Omental fat pad (tissue), 4 donors: Measurements from ENCODE around the gene AURKAIP1. TPM values are rescaled to one million over a fixed set of nuclear protein-coding genes. Genes with fewer than 3 reads are reported as not detected.
A peak's percentile ranks its signal among the peaks of the same experiment; 100 is the strongest.

ENCODE experiments used
- ATAC-seq: fragments of 150-250 bp; one replicate; pipeline ENCODE4 v1.9.1; 2016; ENCODE audit warnings: mild to moderate bottlenecking, moderate library complexity; ENCODE audit not compliant: low FRiP score
- DNase-seq: peaks from one replicate; pipeline ENCODE4 v3.0.0-alpha.2; 2019; ENCODE audit warnings: low spot score
- CTCF ChIP-seq, 3 donors: fragments of 450-650 bp; IDR thresholded peaks; one replicate each; pipeline ENCODE4 v1.5.1; 2016 to 2017; ENCODE audit warnings: antibody characterized with exemption in 3 of 3, mild to moderate bottlenecking in 3 of 3, moderate library complexity in 2 of 3
- total RNA-seq, 4 donors: library from RNA; depleted of rRNA; stranded (reverse); fragments of >200 nt; gene quantifications; one replicate each; pipeline ENCODE4 v1.1.0, GENCODE V29; 2016

The AURKAIP1 gene
- total RNA-seq, 4 donors from 2014 or later, result 96.3 to 115 (median 105) TPM

- no peak for DNase-seq
- TF ChIP-seq CTCF (IDR thresholded peaks at IDR 0.05), result no peak
- no peak for ATAC-seq
Observed at GRCh38 chr1:1351511-1352427, 23.2 kb downstream of the AURKAIP1 start.

- DNase-seq, result peak; percentile 50
- ATAC-seq, result peak; percentile 68
- TF ChIP-seq CTCF (IDR thresholded peaks at IDR 0.05), result no peak
Observed at GRCh38 chr1:1349256-1350012, 25.6 kb downstream of the AURKAIP1 start, which contains the start of gene DVL1. Gene DVL1 (minus strand): TSS chr1:1349418. CDS start chr1:1349065, 353 bp downstream.

GRCh38 chr1:1348420-1349255, 26.4 kb downstream of the AURKAIP1 start:
- DNase-seq (no peak), ATAC-seq (peak; percentile 2)
- no peak for TF ChIP-seq CTCF (IDR thresholded peaks at IDR 0.05)

- TF ChIP-seq CTCF (IDR thresholded peaks at IDR 0.05), result no peak
- ATAC-seq (no peak), DNase-seq (no peak)
Observed at GRCh38 chr1:1347663-1348419, 27.2 kb downstream of the AURKAIP1 start.

- TF ChIP-seq CTCF (IDR thresholded peaks at IDR 0.05), result no peak
- DNase-seq, result no peak
- no peak for ATAC-seq
Observed at GRCh38 chr1:1347026-1347595, 27.9 kb downstream of the AURKAIP1 start.

- no peak for TF ChIP-seq CTCF (IDR thresholded peaks at IDR 0.05)
- ATAC-seq (no peak), DNase-seq (no peak)
Observed at GRCh38 chr1:1346501-1346890, 28.5 kb downstream of the AURKAIP1 start.
